GM21447 (cell line): ENCODE measurements around the gene GALNT15.

Source experiments
- ATAC-seq: cut with Tn5 transposase; IDR thresholded peaks from one replicate; pipeline ENCODE4 v1.9.1; 2021; ENCODE audit not compliant: unreplicated experiment

Gene GALNT15

DNA sequence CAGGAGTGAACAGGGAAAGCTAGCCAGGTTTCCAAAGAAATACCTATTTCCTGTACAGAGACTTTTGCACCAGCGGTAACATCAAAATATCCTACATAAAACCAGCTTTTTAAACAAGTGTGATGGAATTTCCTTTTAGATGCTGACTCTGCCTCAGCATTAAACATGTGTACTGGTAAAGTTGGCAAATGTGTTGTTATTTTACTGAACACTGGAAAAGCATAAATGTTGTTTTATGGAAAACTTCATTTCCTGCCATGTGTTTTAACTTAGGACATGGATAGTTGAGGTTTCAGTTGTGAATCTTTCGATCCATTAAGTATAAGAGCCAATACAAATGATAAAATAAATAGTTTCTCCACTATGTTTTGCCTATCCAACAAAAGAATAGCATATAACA is 106.2 kb downstream of the GALNT15 start:
- ATAC-seq: no peak
